ENCODE measurements around the gene RXRA.
"Not testable (repeated sequence)": the region's sequence is repeated elsewhere in the genome, so short reads cannot be mapped to it uniquely, and the experiment has no call there.

GRCh38 chr9:134308639-134309220, 17.5 kb upstream of the RXRA start:
- TF ChIP-seq CTCF (IDR thresholded peaks at IDR 0.05; ENCODE audit: insufficient read depth, low read depth, low read length); EZH2 (IDR thresholded peaks at IDR 0.05; ENCODE audit: insufficient read depth, low read length): not testable (repeated sequence)

Measured in astrocyte (in vitro differentiated cells and primary cell).